ENCODE results near the gene PNMA6F. TPM values are rescaled to one million over a fixed set of nuclear protein-coding genes. Genes with fewer than 3 reads are reported as not detected.
A peak's percentile ranks its signal among the peaks of the same experiment; 100 is the strongest.
"Not testable (repeated sequence)": the region's sequence is repeated elsewhere in the genome, so short reads cannot be mapped to it uniquely, and the experiment has no call there.

Gene PNMA6F
- polyA plus RNA-seq, 12 donors: not detected

GRCh38 chrX:153336121-153336894, 14.7 kb upstream of the PNMA6F start:
- no peak for DNase-seq

GRCh38 chrX:153334654-153335295, 13.2 kb upstream of the PNMA6F start:
- DNase-seq: no peak

GRCh38 chrX:153333821-153334653, 12.5 kb upstream of the PNMA6F start, which contains the start of gene ZNF275:
Gene ZNF275, plus strand, starts transcription at chrX:153334153. Its CDS starts 2,527 bp downstream, at chrX:153336680.
- peak; percentile 67 for DNase-seq

GRCh38 chrX:153333266-153333665, 11.7 kb upstream of the PNMA6F start:
- DNase-seq: no peak

- DNase-seq: no peak
These were observed 6.0 kb upstream of the PNMA6F start for GRCh38 chrX:153327561-153327960.

- no peak for DNase-seq
These were observed 897 bp downstream of the PNMA6F start for GRCh38 chrX:153320555-153321184.

DNA sequence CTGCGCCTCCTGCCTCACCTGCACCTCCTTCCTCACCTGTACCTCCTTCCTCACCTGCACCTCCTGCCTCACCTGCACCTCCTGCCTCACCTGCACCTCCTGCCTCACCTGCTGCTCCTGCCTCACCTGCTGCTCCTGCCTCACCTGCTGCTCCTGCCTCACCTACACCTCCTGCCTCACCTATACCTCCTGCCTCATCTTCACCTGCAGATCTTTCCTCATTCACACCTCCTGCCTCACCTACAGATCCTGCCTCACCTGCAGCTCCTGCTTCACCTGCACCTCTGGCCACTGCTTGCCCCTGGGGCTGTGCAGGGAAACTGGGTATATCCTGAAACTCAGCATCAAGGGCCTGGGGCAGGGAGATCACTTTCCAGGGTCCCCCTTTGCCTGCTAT, 1.5 kb downstream of the PNMA6F start:
- not testable (repeated sequence) for DNase-seq

GRCh38 chrX:153319295-153320046, 2.1 kb downstream of the PNMA6F start:
- no peak for DNase-seq

DNA sequence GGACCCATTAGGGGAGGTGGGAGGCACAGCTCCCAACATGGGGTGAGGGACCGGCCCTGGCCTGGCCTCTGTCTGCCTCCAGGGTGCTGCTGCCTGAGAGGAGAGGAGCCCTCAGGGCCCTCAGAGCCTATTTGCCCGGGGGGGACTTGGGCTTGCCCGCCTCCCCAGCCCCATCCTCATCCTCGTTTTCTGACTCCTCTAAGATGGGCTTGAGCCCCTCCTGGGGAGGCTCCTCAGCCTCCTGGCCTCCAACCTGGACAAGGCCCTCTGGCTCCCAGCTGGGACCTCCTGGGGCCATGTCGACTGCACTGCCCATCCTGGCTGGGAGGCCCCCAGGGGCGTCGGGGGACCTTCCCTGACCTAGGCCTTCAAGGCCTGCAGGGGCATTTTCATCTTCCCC, 2.8 kb downstream of the PNMA6F start:
- no peak for DNase-seq

GRCh38 chrX:153317996-153318722, 3.4 kb downstream of the PNMA6F start:
- no peak for DNase-seq

GRCh38 chrX:153317306-153317705, 4.3 kb downstream of the PNMA6F start:
- DNase-seq: no peak

- DNase-seq: no peak
These were observed 8.7 kb downstream of the PNMA6F start for GRCh38 chrX:153312842-153313241.

DNA sequence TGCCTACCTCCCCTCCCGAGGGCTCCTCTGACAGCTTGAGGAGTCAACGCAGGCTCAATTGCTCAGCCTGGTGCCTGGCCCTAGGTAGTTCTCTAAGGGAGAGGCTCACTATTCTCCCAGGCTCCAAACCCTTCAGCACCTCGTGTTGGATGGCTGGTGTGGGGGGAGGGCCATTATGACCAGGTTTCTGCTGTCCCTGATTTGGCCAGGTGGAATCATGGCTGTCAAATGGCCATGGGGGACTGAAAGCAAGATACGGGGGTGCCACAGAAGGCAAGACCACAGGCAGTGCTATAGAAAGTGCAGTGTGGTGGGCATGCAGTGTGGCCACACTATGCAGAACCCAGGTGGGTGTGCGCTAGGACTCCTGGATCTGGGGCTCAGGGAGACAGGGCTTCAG, 9.5 kb downstream of the PNMA6F start:
- no peak for DNase-seq

- DNase-seq: peak; percentile 10
These were observed 10.7 kb downstream of the PNMA6F start for GRCh38 chrX:153310901-153311300.

GRCh38 chrX:153307276-153308178, 14.0 kb downstream of the PNMA6F start:
- no peak for DNase-seq

- DNase-seq: no peak
These were observed 14.9 kb downstream of the PNMA6F start for GRCh38 chrX:153306527-153307115.

- DNase-seq: no peak
These were observed 15.6 kb downstream of the PNMA6F start for GRCh38 chrX:153305972-153306371.

DNA sequence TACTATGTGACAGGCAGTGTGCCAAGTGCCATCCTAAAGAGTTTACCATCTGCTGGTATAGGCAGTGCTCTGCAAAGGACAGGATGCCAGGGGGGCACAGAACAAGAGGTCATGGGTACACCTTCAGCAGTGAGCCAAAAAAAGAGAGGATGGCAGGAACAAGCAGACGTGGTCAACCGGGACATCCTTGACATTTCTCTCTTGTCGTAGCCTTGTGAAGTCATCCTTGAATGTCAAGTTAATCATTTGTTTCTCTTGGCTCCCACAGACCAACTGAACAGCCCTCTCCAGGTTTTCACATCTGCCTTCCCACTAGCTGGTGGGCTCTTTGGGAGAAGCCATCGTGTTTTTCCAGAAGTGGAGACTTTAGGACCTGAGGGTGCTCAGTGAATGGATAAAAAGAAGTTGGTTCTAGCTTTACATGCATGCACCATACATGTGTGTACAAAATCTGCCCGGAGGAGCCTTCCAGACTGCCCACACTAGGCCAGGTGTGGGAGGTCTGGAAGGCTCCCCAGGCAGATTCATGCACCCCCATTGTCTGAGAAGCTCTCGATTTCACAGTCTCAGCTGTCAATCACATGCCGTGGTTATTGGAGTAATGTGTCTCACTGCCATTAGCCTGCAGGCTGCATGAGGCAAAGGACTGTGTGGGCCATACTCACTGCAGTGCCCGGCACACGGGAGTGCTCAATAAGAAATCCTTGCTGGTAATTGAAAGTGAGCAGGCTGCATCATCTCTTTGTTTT, 16.4 kb downstream of the PNMA6F start:
- no peak for DNase-seq
